PC-3 (cell line): ENCODE results near the gene CSMD2.

Source experiments
- EZH2 ChIP-seq: fragments of 300-600 bp; sonication (generic); IDR thresholded peaks from one replicate; pipeline ENCODE4 v1.6.1; 2017; ENCODE audit warnings: antibody characterized with exemption, mild to moderate bottlenecking, low read length; ENCODE audit not compliant: unreplicated experiment
- TF ChIP-seq, protein P1 (sequence below): fragments of 300-600 bp; sonication (generic); conservative IDR thresholded peaks from 2 replicates; pipeline ENCODE4 v1.5.1; 2017; ENCODE audit warnings: antibody characterized with exemption, low read depth, mild to moderate bottlenecking, low read length

DNA sequence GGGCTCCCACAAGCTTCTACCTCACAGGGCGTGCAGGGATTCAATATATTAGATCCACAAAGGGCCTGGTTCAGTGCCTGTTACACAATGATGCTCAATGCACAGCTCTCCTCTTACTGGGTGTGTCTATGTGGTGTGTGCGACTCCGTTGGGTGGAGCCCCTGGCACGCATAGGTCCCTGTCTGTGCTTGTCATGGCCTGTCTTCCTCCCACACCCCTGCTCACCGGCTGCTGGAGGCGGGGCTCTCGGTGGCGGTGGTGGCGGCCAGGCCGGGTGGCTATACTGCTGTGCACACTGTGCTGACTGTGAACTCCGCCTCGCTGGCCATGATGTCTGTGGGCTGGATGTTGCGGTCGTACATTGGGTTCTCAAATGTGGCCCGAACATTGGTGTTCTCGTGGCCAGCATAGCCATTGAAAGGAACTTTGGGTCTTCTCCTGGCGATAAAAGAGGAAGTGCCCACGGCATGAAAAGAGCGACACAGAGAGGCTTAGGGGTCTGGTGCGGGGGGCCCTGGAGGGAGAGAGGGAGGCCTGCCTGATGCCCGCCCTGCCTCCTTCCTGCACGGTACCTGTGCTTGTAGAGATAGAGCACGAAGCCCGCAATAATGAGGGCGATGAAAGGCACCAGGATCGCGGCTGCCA, 645.7 kb downstream of the CSMD2 start:
- TF ChIP-seq, protein P1, sequence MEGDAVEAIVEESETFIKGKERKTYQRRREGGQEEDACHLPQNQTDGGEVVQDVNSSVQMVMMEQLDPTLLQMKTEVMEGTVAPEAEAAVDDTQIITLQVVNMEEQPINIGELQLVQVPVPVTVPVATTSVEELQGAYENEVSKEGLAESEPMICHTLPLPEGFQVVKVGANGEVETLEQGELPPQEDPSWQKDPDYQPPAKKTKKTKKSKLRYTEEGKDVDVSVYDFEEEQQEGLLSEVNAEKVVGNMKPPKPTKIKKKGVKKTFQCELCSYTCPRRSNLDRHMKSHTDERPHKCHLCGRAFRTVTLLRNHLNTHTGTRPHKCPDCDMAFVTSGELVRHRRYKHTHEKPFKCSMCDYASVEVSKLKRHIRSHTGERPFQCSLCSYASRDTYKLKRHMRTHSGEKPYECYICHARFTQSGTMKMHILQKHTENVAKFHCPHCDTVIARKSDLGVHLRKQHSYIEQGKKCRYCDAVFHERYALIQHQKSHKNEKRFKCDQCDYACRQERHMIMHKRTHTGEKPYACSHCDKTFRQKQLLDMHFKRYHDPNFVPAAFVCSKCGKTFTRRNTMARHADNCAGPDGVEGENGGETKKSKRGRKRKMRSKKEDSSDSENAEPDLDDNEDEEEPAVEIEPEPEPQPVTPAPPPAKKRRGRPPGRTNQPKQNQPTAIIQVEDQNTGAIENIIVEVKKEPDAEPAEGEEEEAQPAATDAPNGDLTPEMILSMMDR: no peak
- no peak for TF ChIP-seq EZH2
